NCI-H2107 treated with DMSO at 0.1 percent for 48 hours (cell line): ENCODE measurements around the gene HMCN2.
"Not testable (repeated sequence)": the region's sequence is repeated elsewhere in the genome, so short reads cannot be mapped to it uniquely, and the experiment has no call there.

Source experiments
- DNase-seq: peaks from one replicate; lab custom pipeline; 2025; ENCODE audit not compliant: unreplicated experiment; lab: John Stamatoyannopoulos, UW

Gene HMCN2

DNA sequence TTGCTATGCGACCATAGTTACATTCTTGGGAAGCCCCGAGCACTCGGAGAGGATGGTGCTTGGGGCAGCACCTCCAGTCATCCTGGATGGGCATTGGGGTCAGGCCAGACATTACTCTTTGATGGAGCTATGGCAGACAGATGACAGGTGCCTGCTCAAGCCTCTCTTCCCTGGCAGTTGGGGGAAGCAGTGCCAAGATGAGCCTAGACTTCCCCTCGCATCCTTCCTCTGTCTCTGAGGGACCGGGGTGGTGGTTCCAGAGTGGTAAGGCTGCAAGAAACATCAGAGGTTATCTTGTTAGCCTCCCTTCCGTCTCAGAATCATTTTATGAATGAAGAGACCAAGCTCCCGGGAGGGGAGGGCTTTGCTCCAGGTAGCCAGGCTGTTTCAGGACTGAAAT, 2.8 kb upstream of the HMCN2 start:
- DNase-seq, result no peak

GRCh38 chr9:130263601-130264413, 1.8 kb upstream of the HMCN2 start:
- no peak for DNase-seq

- DNase-seq, result no peak
Observed at GRCh38 chr9:130264414-130265350, 878 bp upstream of the HMCN2 start.

- no peak for DNase-seq
Observed at GRCh38 chr9:130266236-130267098, 907 bp downstream of the HMCN2 start.

- DNase-seq, result no peak
Observed at GRCh38 chr9:130267930-130268329, 2.4 kb downstream of the HMCN2 start.

DNA sequence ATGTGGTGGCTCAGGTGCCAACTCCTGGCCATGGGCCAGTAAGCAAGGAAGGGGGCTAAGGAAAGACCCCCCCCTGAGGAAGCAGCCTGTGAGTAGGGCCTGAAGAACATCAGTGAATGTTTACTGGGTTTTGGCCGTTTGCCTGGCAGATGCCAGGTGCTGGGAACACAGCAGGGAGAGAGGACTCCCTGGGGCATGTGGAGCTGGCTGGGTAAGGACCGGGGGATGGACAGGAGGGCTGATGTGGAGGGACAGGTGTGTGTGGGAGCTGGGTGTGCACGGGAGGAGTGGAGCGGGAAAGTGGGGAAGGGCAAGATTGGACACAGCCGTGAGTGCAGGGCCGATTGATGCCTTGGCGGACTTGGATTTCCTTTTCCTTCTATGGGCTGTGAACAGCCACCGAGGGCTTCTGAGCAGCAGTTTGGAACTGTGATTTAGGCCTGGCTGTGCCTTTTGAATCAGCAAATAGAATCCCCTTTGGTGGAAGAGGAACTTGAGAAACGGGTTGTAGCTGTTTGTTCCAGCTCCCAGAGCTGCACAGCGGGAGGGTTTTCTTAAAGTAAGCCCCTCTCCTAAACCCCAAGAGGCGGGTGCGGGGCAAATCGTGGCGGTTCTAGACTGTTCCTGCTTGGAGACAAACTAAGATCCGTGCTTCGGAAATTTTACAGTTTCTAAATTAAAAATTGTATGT, 3.1 kb downstream of the HMCN2 start:
- DNase-seq, result peak; percentile 95

GRCh38 chr9:130271473-130271872, 5.9 kb downstream of the HMCN2 start:
- no peak for DNase-seq

GRCh38 chr9:130275156-130275555, 9.6 kb downstream of the HMCN2 start:
- no peak for DNase-seq

- DNase-seq, result no peak
Observed at GRCh38 chr9:130276121-130276520, 10.6 kb downstream of the HMCN2 start.

DNA sequence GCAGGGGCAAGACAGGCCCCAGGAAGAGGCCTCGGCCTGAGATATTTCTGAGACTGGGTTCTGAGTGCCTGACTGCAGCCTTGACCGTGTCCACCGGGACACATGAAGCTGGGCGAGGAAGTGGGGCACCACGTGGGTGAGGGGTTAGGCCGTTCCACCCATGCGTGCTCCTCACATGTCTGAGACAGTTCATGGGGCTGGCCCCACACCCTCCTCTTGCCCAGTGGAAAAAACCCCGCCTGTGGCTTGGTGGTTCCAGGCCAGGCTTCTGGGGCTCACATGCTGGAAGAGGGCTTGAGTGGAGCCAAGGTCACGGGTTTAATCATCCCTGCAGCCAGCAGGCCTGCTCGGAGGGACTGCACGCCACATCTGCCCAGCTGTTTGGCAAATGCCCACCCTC, 11.4 kb downstream of the HMCN2 start:
- no peak for DNase-seq

- not testable (repeated sequence) for DNase-seq
Observed at GRCh38 chr9:130277525-130277924, 12.0 kb downstream of the HMCN2 start.

GRCh38 chr9:130283539-130284248, 18.1 kb downstream of the HMCN2 start:
- peak; percentile 55 for DNase-seq

DNA sequence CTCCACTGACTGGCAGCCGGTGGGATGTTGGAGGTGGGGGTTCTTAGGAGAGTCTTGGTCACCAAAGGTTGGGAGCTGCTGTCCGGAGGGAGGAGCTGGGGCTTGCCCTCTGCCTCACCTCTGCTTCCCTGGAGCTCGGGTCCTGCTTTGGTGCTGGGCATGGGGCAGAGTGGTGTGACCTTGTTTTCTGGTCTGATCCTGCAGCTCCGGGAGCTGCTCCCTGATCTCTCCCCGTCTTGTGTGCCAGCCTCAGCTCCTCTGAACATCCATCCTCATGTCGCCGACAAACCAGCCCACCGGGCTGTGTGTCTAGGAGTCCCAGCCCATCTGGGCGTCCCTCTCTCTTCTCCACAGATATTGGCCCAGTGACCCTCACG, 18.7 kb downstream of the HMCN2 start:
- DNase-seq, result no peak

- no peak for DNase-seq
Observed at GRCh38 chr9:130284690-130285089, 19.1 kb downstream of the HMCN2 start.

DNA sequence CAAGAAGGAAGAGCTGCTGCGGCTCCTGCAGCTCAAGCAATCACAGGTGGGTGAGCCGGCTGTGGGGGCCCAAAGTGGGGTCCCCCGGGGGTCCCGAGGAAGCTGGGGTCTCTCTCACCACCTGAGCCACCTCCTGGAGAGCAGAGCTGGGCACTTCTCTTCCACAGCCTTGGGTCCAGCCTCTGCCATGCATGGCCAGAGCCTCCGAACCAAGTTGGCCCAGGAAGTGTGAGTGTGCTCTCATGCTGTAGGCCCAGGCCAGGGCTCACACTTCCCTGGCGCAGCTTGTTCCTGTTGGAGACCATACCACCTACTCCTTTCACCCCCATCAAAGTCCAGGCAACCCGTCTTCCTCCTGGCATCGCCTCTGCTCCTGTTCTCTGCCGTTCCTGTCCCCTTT, 19.7 kb downstream of the HMCN2 start:
- no peak for DNase-seq

GRCh38 chr9:130286072-130286770, 20.7 kb downstream of the HMCN2 start:
- DNase-seq, result no peak

DNA sequence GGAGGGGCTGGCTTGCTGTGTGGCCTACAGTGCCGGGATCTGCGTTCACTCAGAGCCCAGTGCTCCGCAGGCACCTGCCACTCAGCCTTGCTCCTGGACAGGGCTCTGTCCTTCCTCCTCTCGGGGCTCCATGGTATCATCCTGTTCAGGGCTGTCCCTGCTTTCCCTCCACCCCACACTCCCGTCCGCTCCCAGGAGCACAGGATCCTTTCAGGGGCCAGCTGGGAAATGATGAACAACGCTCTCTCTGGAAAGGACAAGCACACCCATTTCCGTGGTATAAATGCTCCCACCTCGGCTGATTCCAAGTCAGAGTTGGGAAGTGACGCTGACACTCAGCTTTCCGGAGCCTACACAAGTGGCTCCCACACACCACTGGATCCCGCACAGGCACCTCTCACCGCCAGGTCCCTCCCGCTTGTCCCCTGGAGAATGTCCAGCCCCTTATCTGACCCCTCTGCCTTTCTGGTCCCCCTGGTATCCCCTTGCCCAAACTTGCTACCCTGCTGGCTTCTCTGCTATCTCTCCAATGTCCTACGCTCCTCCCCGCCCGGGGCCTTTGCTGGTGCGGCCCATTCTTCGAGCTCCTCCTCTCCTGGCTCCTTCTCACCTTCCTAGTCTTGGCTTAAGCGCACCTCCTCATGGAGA, 21.3 kb downstream of the HMCN2 start:
- no peak for DNase-seq

- peak; percentile 23 for DNase-seq
Observed at GRCh38 chr9:130287736-130288135, 22.2 kb downstream of the HMCN2 start.

DNA sequence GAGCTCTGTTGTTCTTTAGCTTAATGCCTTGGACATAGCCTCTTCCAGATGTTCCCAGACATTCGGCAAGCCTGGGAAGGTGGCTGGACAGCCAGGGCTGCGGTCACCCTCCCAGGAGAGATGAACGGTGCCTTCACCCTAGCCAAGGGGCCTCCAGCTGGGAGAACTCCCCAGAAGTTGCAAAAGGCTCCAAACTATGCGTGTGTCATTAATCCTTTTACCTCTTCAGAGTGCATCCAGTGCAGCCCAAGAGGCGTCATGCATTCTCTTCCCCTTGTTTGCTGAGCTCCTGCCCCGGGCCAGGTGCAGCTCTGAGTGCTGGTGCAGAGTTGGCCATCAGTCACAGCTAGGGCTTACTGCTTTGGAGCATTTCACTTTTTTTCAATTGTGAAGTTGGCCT, 22.8 kb downstream of the HMCN2 start:
- DNase-seq, result peak; percentile 17
